Testis (tissue), 3 donors: ENCODE measurements around the gene NXT2. TPM values are rescaled to one million over a fixed set of nuclear protein-coding genes. Genes with fewer than 3 reads are reported as not detected.
"Not testable (repeated sequence)": the region's sequence is repeated elsewhere in the genome, so short reads cannot be mapped to it uniquely, and the experiment has no call there.

Experiments used
- DNase-seq: peaks from one replicate; pipeline ENCODE4 v3.0.0-alpha.2; 2019
- H3K27ac ChIP-seq, 2 donors: fragments of 200-600 bp; sonication (generic); one replicate each; pipeline ENCODE4 v1.5.1; 2019
- H3K27me3 ChIP-seq: fragments of 200-600 bp; sonication (generic); one replicate; pipeline ENCODE4 v1.5.1; 2019
- H3K36me3 ChIP-seq: fragments of 200-600 bp; sonication (generic); one replicate; pipeline ENCODE4 v1.5.1; 2017; ENCODE audit warnings: low read depth; ENCODE audit errors: missing control alignments
- H3K4me1 ChIP-seq: fragments of 200-600 bp; sonication (generic); one replicate; pipeline ENCODE4 v1.5.1; 2019
- H3K4me3 ChIP-seq, 2 donors: fragments of 200-600 bp; sonication (generic); one replicate each; pipeline ENCODE4 v1.5.1; 2017 to 2019
- H3K9me3 ChIP-seq: fragments of 200-600 bp; sonication (generic); one replicate; pipeline ENCODE4 v1.5.1; 2017
- POLR2A ChIP-seq: fragments of 450-650 bp; IDR thresholded peaks from one replicate; pipeline ENCODE4 v1.6.1; 2017; ENCODE audit warnings: antibody characterized with exemption, mild to moderate bottlenecking, moderate library complexity
- WGBS, 2 donors: methylation state at CpG; one replicate each; pipeline ENCODE4 v1.1.5; 2018; 5-methylcytosine and 5-hydroxymethylcytosine counted together
- intact Hi-C: fragments of 100-400 bp; cut with DNase I; formaldehyde crosslinking; loops from one replicate; pipeline ENCODE4 v1.15.1; 2023; ENCODE audit warnings: low total_unique reads
- polyA plus RNA-seq: library from polyadenylated mRNA; stranded (reverse); fragments of 350-450 nt; fragmentation: Illumina TruSeq; extraction: RNeasy Lipid Tissue Mini Kit (QIAGEN cat#74804); gene quantifications from one replicate; pipeline ENCODE4 v1.2.3, GENCODE V29; 2014; ENCODE audit warnings: low read depth, low replicate concordance; ENCODE audit not compliant: insufficient read depth
- total RNA-seq, 2 donors: library from RNA; depleted of rRNA; stranded (reverse); fragments of >200 nt; gene quantifications; one replicate each; pipeline ENCODE4 v1.2.3, GENCODE V29; 2016
- TF ChIP-seq, protein P1 (sequence below), 3 experiments: fragments of 450-650 bp in 2 of 3; fragments of 200-600 bp in 1 of 3; sonication (generic) in 1 of 3; IDR thresholded peaks; one replicate each; pipeline ENCODE4 v1.5.1; 2016 to 2019; ENCODE audit warnings: antibody characterized with exemption in 3 of 3, mild to moderate bottlenecking in 2 of 3, moderate library complexity in 1 of 3

The NXT2 gene
- total and polyA plus RNA-seq, 3 donors from 2014 or later: 41.4 to 66.8 (median 55.6) TPM

DNA sequence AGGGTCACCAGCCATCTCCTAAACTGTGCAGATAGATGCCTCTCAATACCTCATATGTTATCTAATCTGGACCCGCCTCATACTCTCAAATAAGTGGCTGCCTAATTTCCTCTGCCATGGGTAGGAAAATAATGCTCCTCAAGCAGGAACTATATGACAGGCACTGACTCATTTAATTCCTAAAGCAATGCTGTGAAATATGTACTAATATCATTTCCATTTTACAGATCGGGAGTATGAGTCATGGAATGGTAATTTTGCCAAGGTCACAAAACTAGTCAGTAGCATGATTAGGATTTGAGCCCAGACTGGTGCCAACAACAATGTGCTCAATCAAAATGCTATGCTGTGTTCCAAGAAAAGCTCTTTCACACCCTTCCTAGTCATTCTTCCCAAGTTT, 3.0 kb upstream of the NXT2 start:
- H3K4me1 ChIP-seq: no peaks in the 10 kb centered on the region
- H3K9me3 ChIP-seq: no peaks in the 10 kb centered on the region
- no peak overlapping the region for H3K4me3 ChIP-seq
- intact Hi-C loops: no loop called here
- H3K36me3 ChIP-seq: no peaks in the 10 kb centered on the region
- H3K27me3 ChIP-seq: no peaks in the 10 kb centered on the region
- WGBS, 2 donors: 26 to 82% methylated on average over 1 to 2 of the region's 2 CpGs
- H3K27ac ChIP-seq: no peak overlapping the region
- peak; percentile 37 for DNase-seq
- TF ChIP-seq, protein P1, sequence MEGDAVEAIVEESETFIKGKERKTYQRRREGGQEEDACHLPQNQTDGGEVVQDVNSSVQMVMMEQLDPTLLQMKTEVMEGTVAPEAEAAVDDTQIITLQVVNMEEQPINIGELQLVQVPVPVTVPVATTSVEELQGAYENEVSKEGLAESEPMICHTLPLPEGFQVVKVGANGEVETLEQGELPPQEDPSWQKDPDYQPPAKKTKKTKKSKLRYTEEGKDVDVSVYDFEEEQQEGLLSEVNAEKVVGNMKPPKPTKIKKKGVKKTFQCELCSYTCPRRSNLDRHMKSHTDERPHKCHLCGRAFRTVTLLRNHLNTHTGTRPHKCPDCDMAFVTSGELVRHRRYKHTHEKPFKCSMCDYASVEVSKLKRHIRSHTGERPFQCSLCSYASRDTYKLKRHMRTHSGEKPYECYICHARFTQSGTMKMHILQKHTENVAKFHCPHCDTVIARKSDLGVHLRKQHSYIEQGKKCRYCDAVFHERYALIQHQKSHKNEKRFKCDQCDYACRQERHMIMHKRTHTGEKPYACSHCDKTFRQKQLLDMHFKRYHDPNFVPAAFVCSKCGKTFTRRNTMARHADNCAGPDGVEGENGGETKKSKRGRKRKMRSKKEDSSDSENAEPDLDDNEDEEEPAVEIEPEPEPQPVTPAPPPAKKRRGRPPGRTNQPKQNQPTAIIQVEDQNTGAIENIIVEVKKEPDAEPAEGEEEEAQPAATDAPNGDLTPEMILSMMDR (IDR thresholded peaks at IDR 0.05): no peak
- TF ChIP-seq POLR2A: no peak

DNA sequence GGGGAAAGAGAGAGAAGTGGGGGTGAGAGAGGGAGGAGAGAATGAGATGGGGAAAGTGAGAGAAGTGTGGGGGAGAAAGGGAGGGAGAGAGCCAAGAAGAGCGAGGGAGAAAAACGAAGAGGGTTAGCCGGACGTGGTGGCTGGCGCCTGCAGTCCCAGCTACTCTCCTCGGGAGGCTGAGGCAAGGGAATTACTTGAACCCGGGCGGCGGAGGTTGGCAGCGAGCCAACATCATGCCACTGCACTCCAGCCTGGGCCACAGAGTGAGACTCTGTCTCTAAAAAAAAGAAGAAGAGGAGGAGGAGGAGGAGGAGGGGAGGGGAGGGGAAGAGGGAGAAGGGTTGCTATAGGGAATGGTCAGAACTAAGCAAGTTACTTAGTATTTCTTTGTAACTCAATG, 1.7 kb upstream of the NXT2 start:
- 20 to 65% methylated on average over 2 to 10 of the region's 10 CpGs for WGBS, 2 donors
- H3K4me1 ChIP-seq: no peaks in the 10 kb centered on the region
- TF ChIP-seq, protein P1 (IDR thresholded peaks at IDR 0.05): no peak
- TF ChIP-seq POLR2A: no peak
- no peaks in the 10 kb centered on the region for H3K9me3 ChIP-seq
- intact Hi-C loops: no loop called here
- H3K36me3 ChIP-seq: no peaks in the 10 kb centered on the region
- H3K4me3 ChIP-seq: peak overlapping the region in 1 of 2 donors; percentile 68
- peak; percentile 22 for DNase-seq
- no peak overlapping the region for H3K27ac ChIP-seq
- no peaks in the 10 kb centered on the region for H3K27me3 ChIP-seq

DNA sequence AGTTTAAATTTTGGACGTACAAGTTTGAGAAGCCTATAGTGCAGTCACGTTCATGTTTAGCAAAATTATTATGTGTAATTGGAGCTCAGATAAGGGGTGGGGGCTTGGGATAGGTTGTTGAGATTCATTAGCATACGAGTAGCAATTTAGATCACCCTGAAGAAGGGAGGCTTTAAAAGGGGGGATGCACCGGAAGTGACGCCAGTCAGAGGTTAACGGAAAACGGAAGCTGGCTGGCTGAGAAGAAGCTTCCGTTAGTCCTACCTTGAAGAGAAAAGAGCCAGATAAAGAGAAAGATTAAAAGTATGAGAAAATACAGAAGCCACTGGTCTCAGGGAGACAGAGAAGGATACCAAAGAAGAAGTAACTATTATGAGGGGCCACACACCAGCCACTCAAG, 1.1 kb upstream of the NXT2 start:
- Histone ChIP-seq H3K36me3 (no peaks in the 10 kb centered on the region), H3K27me3 (no peaks in the 10 kb centered on the region), H3K4me3 (peak overlapping the region; percentile 60 to 68), H3K4me1 (no peaks in the 10 kb centered on the region), H3K9me3 (no peaks in the 10 kb centered on the region), H3K27ac (peak overlapping the region; percentile 86 to 90)
- 35 to 51% methylated on average over 8 of the region's 8 CpGs for WGBS, 2 donors
- intact Hi-C loops: no loop called here
- peak; percentile 80 for DNase-seq
- TF ChIP-seq, protein P1 (IDR thresholded peaks at IDR 0.05): no peak
- TF ChIP-seq POLR2A: no peak

DNA sequence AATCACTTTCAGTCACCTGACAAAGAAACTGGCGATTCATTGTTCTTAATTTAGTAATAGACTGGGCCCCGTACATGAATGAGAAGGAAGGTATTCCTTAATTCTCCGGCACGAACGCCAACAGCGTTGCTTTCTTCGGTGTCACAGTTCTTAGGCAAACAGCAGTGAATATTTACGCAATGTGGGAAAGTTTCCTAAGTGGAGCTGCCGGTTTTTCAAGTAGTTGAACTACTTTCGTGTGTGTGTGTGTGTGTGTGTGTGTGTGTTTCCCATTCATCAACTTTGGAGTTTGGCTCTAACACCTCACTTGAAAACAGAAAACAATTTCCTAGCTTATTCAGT, 651 bp downstream of the NXT2 start:
- intact Hi-C loops: no loop called here
- TF ChIP-seq, protein P1 (IDR thresholded peaks at IDR 0.05): no peak
- no peak for TF ChIP-seq POLR2A
- Histone ChIP-seq H3K27ac (peak overlapping the region; percentile 86 to 90), H3K27me3 (no peaks in the 10 kb centered on the region), H3K4me1 (no peaks in the 10 kb centered on the region), H3K9me3 (no peaks in the 10 kb centered on the region), H3K36me3 (no peaks in the 10 kb centered on the region), H3K4me3 (peak overlapping the region; percentile 60 to 68)
- 0 to 2% methylated on average over 10 of the region's 10 CpGs for WGBS, 2 donors
- DNase-seq: no peak

DNA sequence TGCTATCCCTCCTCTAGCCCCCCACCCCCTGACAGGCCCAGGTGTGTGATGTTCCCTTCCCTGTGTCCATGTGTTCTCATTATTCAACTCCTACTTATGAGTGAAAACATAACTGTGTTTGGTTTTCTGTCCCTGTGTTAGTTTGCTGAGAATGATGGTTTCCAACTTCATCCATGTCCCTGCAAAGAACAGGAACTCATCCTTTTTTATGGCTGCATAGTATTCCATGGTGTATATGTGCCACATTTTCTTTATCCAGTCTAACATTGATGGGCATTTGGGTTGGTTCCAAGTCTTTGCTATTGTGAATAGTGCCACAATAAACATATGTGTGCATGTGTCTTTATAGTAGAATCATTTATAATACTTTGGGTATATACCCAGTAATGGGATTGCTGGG, 2.4 kb downstream of the NXT2 start:
- H3K27ac ChIP-seq, H3K4me3 ChIP-seq, H3K27me3 ChIP-seq, H3K4me1 ChIP-seq, intact Hi-C loops, H3K36me3 ChIP-seq, H3K9me3 ChIP-seq, DNase-seq: not testable (repeated sequence)
